ENCODE data around the gene CFL2. TPM values are rescaled to one million over a fixed set of nuclear protein-coding genes. Genes with fewer than 3 reads are reported as not detected.
A peak's percentile ranks its signal among the peaks of the same experiment; 100 is the strongest.
"Not testable (repeated sequence)": the region's sequence is repeated elsewhere in the genome, so short reads cannot be mapped to it uniquely, and the experiment has no call there.

CFL2 gene
- total and polyA plus RNA-seq, 9 donors = 502 to 697 (median 585) TPM

DNA sequence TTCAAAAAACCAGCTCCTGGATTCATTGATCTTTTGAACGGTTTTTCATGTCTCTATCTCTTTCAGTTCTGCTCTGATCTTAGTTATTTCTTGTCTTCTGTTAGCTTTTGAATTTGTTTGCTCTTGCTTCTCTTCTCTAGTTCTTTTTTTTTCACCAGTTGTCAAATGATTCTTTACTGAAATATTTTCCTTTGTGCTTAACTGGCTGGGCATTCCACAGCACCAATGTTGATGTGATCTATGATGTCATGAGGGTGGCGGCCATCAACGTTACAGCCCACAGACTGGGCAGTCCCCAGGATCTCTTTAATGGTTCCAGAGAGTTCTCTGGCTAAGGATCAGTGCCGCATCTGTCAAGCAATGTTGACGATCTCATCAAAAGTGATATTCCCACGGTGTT is 25.7 kb upstream of the CFL2 start:
- H3K36me3 ChIP-seq (ENCODE audit: control insufficient read depth, insufficient read depth, low read length); H3K27ac ChIP-seq (ENCODE audit: low read length); H3K4me3 ChIP-seq (ENCODE audit: low read length); H3K9me3 ChIP-seq (replicated peaks; ENCODE audit: control insufficient read depth, low read depth, low read length); DNase-seq; H3K27me3 ChIP-seq (ENCODE audit: control insufficient read depth, insufficient read depth, low read length); H3K4me1 ChIP-seq (ENCODE audit: control insufficient read depth, insufficient read depth, low read length): not testable (repeated sequence)
- 96% methylated on average over 4 of the region's 6 CpGs for WGBS (ENCODE audit: insufficient coverage)

DNA sequence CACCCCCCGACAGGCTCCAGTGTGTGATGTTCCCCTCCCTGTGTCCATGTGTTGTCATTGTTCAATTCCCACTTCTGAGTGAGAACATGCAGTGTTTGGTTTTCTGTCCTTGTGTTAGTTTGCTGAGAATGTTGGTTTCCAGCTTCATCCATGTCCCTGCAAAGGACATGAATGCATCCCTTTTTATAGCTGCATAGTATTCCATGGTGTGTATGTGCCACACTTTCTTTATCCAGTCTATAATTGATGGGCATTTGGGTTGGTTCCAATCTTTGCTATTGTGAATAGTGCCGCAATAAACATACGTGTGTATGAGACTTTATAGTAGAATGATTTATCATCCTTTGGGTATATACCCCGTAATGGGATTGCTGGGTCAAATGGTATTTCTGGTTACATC is 22.7 kb upstream of the CFL2 start:
- H3K27ac ChIP-seq (ENCODE audit: low read length); H3K4me3 ChIP-seq (ENCODE audit: low read length); H3K36me3 ChIP-seq (ENCODE audit: control insufficient read depth, insufficient read depth, low read length); H3K27me3 ChIP-seq (ENCODE audit: control insufficient read depth, insufficient read depth, low read length); H3K4me1 ChIP-seq (ENCODE audit: control insufficient read depth, insufficient read depth, low read length); H3K9me3 ChIP-seq (replicated peaks; ENCODE audit: control insufficient read depth, low read depth, low read length); DNase-seq: not testable (repeated sequence)
- no CpG with 5 or more reads among the region's 4 CpGs for WGBS (ENCODE audit: insufficient coverage)

DNA sequence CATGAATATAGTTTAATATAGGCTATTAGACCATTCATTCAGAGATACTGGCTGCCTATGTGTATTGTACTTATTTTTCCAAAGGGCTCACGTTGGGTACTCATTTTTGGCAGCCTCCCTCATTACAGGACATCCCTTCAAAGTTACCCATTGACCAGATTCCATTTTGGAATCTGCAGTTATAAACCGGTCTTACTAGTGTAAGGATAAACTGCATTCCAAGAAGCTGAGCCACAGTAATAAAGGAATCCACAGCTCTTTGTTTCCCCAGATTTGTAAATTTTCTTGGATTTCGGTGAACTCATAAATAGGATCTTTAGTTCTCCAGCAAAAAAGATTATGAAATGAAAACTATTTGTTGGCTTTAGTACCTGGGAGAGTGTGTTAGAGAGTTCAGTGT is 18.9 kb upstream of the CFL2 start:
- H3K4me3 ChIP-seq (ENCODE audit: low read length) = no peak overlapping the region
- no peaks in the 10 kb centered on the region for H3K4me1 ChIP-seq (ENCODE audit: control insufficient read depth, insufficient read depth, low read length)
- H3K36me3 ChIP-seq (ENCODE audit: control insufficient read depth, insufficient read depth, low read length) = no peaks in the 10 kb centered on the region
- no peak for DNase-seq
- no CpG with 5 or more reads among the region's 3 CpGs for WGBS (ENCODE audit: insufficient coverage)
- no peaks in the 10 kb centered on the region for H3K9me3 ChIP-seq (replicated peaks; ENCODE audit: control insufficient read depth, low read depth, low read length)
- H3K27ac ChIP-seq (ENCODE audit: low read length) = no peak overlapping the region
- H3K27me3 ChIP-seq (ENCODE audit: control insufficient read depth, insufficient read depth, low read length) = no peaks in the 10 kb centered on the region

DNA sequence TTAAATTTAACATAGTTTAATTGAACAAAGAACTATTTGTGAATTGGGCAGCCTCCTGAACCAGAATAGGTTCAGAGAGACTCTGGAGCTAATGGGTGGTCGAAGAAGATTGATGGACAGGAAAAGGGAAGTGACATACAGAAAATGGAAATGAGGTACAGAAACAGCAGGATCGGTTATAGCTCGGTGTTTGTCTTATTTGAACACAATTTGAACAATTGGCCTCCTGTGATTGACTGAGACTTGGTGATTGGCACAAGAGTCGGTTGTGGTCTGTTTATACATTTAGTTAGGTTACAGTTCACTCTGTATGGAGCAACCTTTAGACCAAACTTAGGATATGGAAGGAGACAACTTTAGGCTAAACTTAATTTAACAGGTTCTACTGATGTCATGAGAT is 18.4 kb upstream of the CFL2 start:
- Histone ChIP-seq H3K27ac (ENCODE audit: low read length) (no peak overlapping the region), H3K9me3 (replicated peaks; ENCODE audit: control insufficient read depth, low read depth, low read length) (no peaks in the 10 kb centered on the region), H3K27me3 (ENCODE audit: control insufficient read depth, insufficient read depth, low read length) (no peaks in the 10 kb centered on the region), H3K4me1 (ENCODE audit: control insufficient read depth, insufficient read depth, low read length) (no peaks in the 10 kb centered on the region), H3K4me3 (ENCODE audit: low read length) (no peak overlapping the region), H3K36me3 (ENCODE audit: control insufficient read depth, insufficient read depth, low read length) (no peaks in the 10 kb centered on the region)
- 52% methylated on average over 2 of the region's 4 CpGs for WGBS (ENCODE audit: insufficient coverage)
- DNase-seq = no peak

DNA sequence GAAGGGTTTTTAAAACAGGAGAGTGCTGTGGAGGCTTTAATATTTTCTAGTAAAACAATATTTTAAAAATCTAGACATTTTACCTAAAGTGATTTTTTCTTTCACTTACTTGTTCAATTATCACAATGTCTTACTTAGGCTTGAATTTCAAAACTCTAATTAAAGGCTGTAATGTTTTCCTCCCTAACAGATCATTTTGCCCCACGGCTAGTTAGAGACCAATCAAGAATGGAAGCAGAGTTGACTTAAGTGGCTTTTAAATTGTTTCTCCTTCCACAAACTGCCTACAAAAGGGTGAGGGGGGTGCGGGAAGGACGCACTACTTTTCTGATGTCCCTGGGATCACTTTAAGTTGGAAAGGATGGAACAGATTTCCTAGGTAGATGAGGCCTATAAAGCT is 9.5 kb upstream of the CFL2 start:
- Histone ChIP-seq H3K36me3 (ENCODE audit: control insufficient read depth, insufficient read depth, low read length) (no peaks in the 10 kb centered on the region), H3K27me3 (ENCODE audit: control insufficient read depth, insufficient read depth, low read length) (no peaks in the 10 kb centered on the region), H3K4me1 (ENCODE audit: control insufficient read depth, insufficient read depth, low read length) (peaks cover 7% of the 10 kb centered on the region), H3K9me3 (replicated peaks; ENCODE audit: control insufficient read depth, low read depth, low read length) (no peaks in the 10 kb centered on the region), H3K27ac (ENCODE audit: low read length) (no peak overlapping the region), H3K4me3 (ENCODE audit: low read length) (no peak overlapping the region)
- no CpG with 5 or more reads among the region's 3 CpGs for WGBS (ENCODE audit: insufficient coverage)
- DNase-seq = no peak

DNA sequence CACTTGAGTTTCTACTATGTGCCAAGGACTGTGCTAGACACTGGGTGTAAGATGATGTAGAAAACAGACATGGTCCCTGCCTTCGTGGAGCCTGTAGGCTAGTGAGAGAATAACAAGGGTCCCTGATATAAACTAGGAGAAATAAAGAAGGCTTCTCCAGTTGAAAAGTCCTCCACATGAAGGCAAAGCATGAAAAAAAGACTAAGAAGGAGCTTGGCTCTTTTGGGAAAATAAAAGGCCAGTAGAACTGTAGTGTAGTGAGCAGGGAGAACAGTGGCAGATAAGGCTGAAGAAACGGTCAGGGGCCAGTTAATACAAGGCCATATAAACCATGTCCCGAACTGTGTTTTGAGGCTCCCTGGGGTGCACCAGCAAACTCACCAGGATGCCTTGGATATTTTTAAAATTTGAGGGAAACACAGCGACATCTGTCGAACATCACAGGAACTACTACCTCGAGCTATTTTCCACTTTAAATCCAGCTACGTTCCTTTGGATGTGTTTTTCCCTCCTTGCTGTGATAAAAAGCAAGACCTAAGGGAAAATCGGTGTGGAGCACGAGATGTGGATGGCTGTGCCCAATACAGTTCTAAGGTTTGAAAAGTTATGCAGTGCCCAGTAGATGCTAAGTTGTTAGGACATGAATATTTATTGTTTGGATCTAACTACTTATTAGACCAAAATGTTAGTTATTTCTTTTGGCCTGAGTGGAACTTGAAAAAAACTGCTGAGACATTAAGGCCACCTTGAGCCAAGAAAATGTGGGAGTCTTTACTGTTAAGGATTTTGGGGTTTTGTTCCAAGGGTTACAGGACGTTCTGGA is 8.5 kb upstream of the CFL2 start:
- Histone ChIP-seq H3K27ac (ENCODE audit: low read length) (no peak overlapping the region), H3K27me3 (ENCODE audit: control insufficient read depth, insufficient read depth, low read length) (no peaks in the 10 kb centered on the region), H3K4me1 (ENCODE audit: control insufficient read depth, insufficient read depth, low read length) (peaks cover 7% of the 10 kb centered on the region), H3K36me3 (ENCODE audit: control insufficient read depth, insufficient read depth, low read length) (no peaks in the 10 kb centered on the region), H3K9me3 (replicated peaks; ENCODE audit: control insufficient read depth, low read depth, low read length) (no peaks in the 10 kb centered on the region), H3K4me3 (ENCODE audit: low read length) (no peak overlapping the region)
- DNase-seq = peak; percentile 73
- WGBS (ENCODE audit: insufficient coverage) = 7% methylated on average over 3 of the region's 10 CpGs

DNA sequence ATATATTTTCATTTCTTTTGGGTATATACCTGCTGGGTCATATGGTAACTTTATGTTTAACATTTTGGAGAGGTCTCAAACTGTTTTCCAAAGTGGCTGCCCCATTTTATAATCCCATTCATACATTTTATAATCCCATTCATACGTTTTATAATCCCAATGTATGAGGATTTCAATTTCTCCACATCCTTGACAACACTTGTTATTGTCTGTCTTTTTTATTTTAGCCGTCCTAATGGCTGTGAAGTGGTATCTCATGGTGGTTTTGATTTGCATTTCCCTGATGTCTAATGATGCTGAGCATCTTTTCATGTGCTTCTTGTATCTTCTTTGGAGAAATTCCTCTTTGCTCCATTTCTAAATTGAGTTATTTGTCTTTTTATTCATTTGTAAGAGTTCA is 6.7 kb upstream of the CFL2 start:
- Histone ChIP-seq H3K4me3 (ENCODE audit: low read length) (no peak overlapping the region), H3K9me3 (replicated peaks; ENCODE audit: control insufficient read depth, low read depth, low read length) (no peaks in the 10 kb centered on the region), H3K36me3 (ENCODE audit: control insufficient read depth, insufficient read depth, low read length) (no peaks in the 10 kb centered on the region), H3K27ac (ENCODE audit: low read length) (no peak overlapping the region), H3K4me1 (ENCODE audit: control insufficient read depth, insufficient read depth, low read length) (peaks cover 7% of the 10 kb centered on the region), H3K27me3 (ENCODE audit: control insufficient read depth, insufficient read depth, low read length) (no peaks in the 10 kb centered on the region)
- DNase-seq = no peak
- WGBS (ENCODE audit: insufficient coverage) = no CpG with 5 or more reads among the region's 2 CpGs

DNA sequence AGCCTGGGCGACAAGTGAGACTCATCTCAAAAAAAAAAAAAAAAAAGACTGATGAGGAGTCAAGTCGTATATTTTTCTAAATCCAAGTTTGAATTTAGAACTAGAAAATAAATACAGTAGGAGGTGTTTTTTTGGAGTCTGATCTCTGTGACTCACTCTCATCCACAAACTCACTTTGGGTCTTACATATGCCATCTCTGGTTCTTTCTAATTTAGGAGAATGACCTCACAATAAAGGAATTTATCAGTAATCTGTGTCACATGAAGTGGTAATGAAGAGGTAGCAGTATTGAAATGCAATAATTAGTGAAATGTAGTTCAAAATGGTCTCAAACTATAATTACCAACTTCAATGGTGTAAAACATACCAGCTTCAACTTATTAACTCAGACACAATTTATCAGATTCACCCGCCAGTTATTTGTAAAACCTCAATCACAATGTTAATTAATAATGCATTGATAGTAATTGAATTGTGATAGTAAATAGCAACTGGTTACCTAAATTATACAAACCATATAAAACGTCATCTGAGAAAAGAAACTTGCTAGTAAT is 4.4 kb upstream of the CFL2 start:
- WGBS (ENCODE audit: insufficient coverage) = no CpG with 5 or more reads among the region's 4 CpGs
- no peaks in the 10 kb centered on the region for H3K27me3 ChIP-seq (ENCODE audit: control insufficient read depth, insufficient read depth, low read length)
- no peak overlapping the region for H3K27ac ChIP-seq (ENCODE audit: low read length)
- H3K9me3 ChIP-seq (replicated peaks; ENCODE audit: control insufficient read depth, low read depth, low read length) = no peaks in the 10 kb centered on the region
- H3K4me1 ChIP-seq (ENCODE audit: control insufficient read depth, insufficient read depth, low read length) = peaks cover 11% of the 10 kb centered on the region
- no peaks in the 10 kb centered on the region for H3K36me3 ChIP-seq (ENCODE audit: control insufficient read depth, insufficient read depth, low read length)
- H3K4me3 ChIP-seq (ENCODE audit: low read length) = no peak overlapping the region
- no peak for DNase-seq

DNA sequence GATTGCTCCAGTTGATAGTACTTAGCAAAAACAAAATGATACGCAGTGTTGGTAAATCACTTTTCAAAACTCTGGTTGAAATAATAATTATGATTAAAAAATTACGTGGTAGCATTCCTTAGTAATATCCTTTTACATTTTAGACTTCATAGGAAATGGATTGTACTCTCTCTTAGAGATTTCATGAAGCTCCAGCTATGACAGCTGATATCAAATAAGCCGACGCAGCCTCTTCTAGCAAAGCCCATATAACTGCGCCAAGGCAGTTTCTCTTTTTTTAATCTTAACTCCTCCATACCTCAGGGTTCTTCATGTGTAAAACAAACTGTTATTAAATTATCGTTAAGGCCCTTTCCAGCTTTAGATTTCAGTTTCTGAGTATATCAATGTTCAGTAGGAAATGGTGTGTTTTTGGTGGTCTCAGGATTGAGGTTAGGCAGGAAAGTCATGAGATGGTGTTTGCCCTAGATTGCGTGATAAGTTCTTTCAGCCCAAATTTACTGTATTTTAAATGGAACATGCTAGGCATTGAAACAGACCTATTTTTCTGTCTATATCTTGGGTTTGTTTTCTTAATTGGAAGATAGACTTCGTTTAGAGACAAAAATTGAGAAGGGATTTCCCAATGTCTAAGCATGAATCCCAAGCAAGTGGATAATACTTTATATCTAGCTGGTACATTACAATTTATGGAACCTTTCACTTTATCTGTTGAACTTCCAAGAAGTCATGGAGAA is 902 bp upstream of the CFL2 start:
- Histone ChIP-seq H3K4me3 (ENCODE audit: low read length) (peak overlapping the region; percentile 86), H3K36me3 (ENCODE audit: control insufficient read depth, insufficient read depth, low read length) (peaks cover 8% of the 10 kb centered on the region), H3K27ac (ENCODE audit: low read length) (peak overlapping the region; percentile 85), H3K4me1 (ENCODE audit: control insufficient read depth, insufficient read depth, low read length) (peaks cover 7% of the 10 kb centered on the region), H3K9me3 (replicated peaks; ENCODE audit: control insufficient read depth, low read depth, low read length) (no peaks in the 10 kb centered on the region), H3K27me3 (ENCODE audit: control insufficient read depth, insufficient read depth, low read length) (no peaks in the 10 kb centered on the region)
- peak; percentile 61 for DNase-seq
- 17% methylated on average over 2 of the region's 8 CpGs for WGBS (ENCODE audit: insufficient coverage)

DNA sequence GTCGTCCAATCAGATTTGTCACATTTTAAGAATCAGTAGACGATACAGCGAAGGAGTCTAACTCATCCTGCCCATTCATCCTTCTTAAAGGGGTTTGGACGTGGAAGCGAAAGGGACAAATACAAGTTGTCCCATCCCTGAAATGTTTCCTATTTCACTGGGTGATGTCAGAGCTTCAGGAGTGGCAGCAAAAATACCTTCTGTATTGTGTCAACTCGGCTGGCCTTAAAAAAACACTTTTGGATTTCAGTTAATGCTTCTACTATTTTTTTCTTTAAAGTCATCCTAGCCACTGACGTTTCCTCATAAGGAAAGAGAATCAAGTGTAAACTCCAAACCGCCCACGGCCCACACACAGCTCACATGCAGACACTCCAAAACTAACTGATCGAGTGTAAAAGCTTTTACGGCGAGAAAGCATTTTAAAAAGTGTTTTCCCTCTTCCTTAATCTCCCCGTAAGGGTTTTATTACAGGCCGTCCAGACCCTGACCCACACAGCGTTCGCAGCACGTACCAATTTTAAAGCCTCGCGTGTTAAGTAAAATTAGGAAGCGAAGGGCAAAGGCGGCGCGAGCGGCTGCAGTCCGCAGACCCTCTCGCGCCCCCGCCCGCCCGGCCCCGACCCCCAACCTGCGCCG is 593 bp downstream of the CFL2 start:
- no peaks in the 10 kb centered on the region for H3K9me3 ChIP-seq (replicated peaks; ENCODE audit: control insufficient read depth, low read depth, low read length)
- H3K4me3 ChIP-seq (ENCODE audit: low read length) = peak overlapping the region; percentile 86
- peak overlapping the region; percentile 96 for H3K27ac ChIP-seq (ENCODE audit: low read length)
- WGBS (ENCODE audit: insufficient coverage) = under 1% methylated on average over 18 of the region's 33 CpGs
- DNase-seq = peak; percentile 89
- H3K4me1 ChIP-seq (ENCODE audit: control insufficient read depth, insufficient read depth, low read length) = peaks cover 10% of the 10 kb centered on the region
- no peaks in the 10 kb centered on the region for H3K27me3 ChIP-seq (ENCODE audit: control insufficient read depth, insufficient read depth, low read length)
- H3K36me3 ChIP-seq (ENCODE audit: control insufficient read depth, insufficient read depth, low read length) = peaks cover 10% of the 10 kb centered on the region
